HEK293 (cell line): Measurements from ENCODE around the gene SERPINE2.

Experiments used
- ATF2 ChIP-seq: fragments of 450-650 bp; formaldehyde crosslinking; IDR thresholded peaks from 2 replicates; pipeline ENCODE4 v1.5.1; 2016; ENCODE audit warnings: missing biosample characterization, missing genetic modification characterization, low read depth
- PATZ1 ChIP-seq: fragments of 450-650 bp; formaldehyde crosslinking; IDR thresholded peaks from 2 replicates; pipeline ENCODE4 v1.5.1; 2016; ENCODE audit warnings: missing biosample characterization, missing genetic modification characterization
- RBAK ChIP-seq: fragments of 450-650 bp; formaldehyde crosslinking; IDR thresholded peaks from 2 replicates; pipeline ENCODE4 v1.5.1; 2016; ENCODE audit warnings: missing biosample characterization, missing genetic modification characterization
- REPIN1 ChIP-seq: fragments of 450-650 bp; formaldehyde crosslinking; IDR thresholded peaks from 2 replicates; pipeline ENCODE4 v1.5.1; 2017; ENCODE audit warnings: missing biosample characterization, missing genetic modification characterization, low read depth
- YY1 ChIP-seq: fragments of 450-650 bp; formaldehyde crosslinking; IDR thresholded peaks from 2 replicates; pipeline ENCODE4 v1.5.1; 2018; ENCODE audit warnings: missing biosample characterization, missing genetic modification characterization
- ZBTB7A ChIP-seq: fragments of 450-650 bp; formaldehyde crosslinking; IDR thresholded peaks from 2 replicates; pipeline ENCODE4 v1.5.1; 2016; ENCODE audit warnings: low read depth, missing biosample characterization, missing genetic modification characterization
- ZNF10 ChIP-seq: fragments of 450-650 bp; formaldehyde crosslinking; IDR thresholded peaks from 2 replicates; pipeline ENCODE4 v1.5.1; 2017; ENCODE audit warnings: missing biosample characterization, missing genetic modification characterization
- ZNF274 ChIP-seq, 2 experiments: fragments of 200-500 bp in 1 of 2; fragments of 450-650 bp in 1 of 2; sonication (Bioruptor generic) in 1 of 2; formaldehyde crosslinking in 1 of 2; IDR thresholded peaks; 2 replicates each; pipeline versions ENCODE4 v1.5.1 to v1.6.1; 2014 to 2016; ENCODE audit warnings: borderline replicate concordance in 1 of 2, inconsistent platforms in 1 of 2, low read length in 1 of 2, missing biosample characterization in 1 of 2, missing genetic modification characterization in 1 of 2
- ZNF404 ChIP-seq: fragments of 450-650 bp; formaldehyde crosslinking; IDR thresholded peaks from 2 replicates; pipeline ENCODE4 v1.5.1; 2017; ENCODE audit warnings: missing biosample characterization, missing genetic modification characterization
- ZNF529 ChIP-seq: fragments of 450-650 bp; formaldehyde crosslinking; IDR thresholded peaks from 2 replicates; pipeline ENCODE4 v1.5.1; 2017; ENCODE audit warnings: missing genetic modification characterization, missing biosample characterization; ENCODE audit not compliant: insufficient replicate concordance
- ZNF639 ChIP-seq: fragments of 450-650 bp; formaldehyde crosslinking; IDR thresholded peaks from 2 replicates; pipeline ENCODE4 v1.5.1; 2016; ENCODE audit warnings: missing biosample characterization, missing genetic modification characterization
- TF ChIP-seq, protein P1 (sequence below): fragments of 450-650 bp; formaldehyde crosslinking; IDR thresholded peaks from 2 replicates; pipeline ENCODE4 v1.5.1; 2016; ENCODE audit warnings: missing biosample characterization, missing genetic modification characterization
- TF ChIP-seq, protein P2 (sequence below): fragments of 450-650 bp; formaldehyde crosslinking; IDR thresholded peaks from 2 replicates; pipeline ENCODE4 v1.5.1; 2017; ENCODE audit warnings: missing biosample characterization, missing genetic modification characterization

GRCh38 chr2:223969856-223970255, 69.2 kb downstream of the SERPINE2 start:
- no peak for TF ChIP-seq ZBTB7A (tag by site-specific recombination)
- TF ChIP-seq ATF2 (tag by site-specific recombination), result no peak
- TF ChIP-seq, protein P1, sequence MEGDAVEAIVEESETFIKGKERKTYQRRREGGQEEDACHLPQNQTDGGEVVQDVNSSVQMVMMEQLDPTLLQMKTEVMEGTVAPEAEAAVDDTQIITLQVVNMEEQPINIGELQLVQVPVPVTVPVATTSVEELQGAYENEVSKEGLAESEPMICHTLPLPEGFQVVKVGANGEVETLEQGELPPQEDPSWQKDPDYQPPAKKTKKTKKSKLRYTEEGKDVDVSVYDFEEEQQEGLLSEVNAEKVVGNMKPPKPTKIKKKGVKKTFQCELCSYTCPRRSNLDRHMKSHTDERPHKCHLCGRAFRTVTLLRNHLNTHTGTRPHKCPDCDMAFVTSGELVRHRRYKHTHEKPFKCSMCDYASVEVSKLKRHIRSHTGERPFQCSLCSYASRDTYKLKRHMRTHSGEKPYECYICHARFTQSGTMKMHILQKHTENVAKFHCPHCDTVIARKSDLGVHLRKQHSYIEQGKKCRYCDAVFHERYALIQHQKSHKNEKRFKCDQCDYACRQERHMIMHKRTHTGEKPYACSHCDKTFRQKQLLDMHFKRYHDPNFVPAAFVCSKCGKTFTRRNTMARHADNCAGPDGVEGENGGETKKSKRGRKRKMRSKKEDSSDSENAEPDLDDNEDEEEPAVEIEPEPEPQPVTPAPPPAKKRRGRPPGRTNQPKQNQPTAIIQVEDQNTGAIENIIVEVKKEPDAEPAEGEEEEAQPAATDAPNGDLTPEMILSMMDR (tag by site-specific recombination), result no peak
- no peak for TF ChIP-seq PATZ1 (tag by site-specific recombination)
- no peak for TF ChIP-seq ZNF529 (tag by site-specific recombination)
- TF ChIP-seq, protein P2, sequence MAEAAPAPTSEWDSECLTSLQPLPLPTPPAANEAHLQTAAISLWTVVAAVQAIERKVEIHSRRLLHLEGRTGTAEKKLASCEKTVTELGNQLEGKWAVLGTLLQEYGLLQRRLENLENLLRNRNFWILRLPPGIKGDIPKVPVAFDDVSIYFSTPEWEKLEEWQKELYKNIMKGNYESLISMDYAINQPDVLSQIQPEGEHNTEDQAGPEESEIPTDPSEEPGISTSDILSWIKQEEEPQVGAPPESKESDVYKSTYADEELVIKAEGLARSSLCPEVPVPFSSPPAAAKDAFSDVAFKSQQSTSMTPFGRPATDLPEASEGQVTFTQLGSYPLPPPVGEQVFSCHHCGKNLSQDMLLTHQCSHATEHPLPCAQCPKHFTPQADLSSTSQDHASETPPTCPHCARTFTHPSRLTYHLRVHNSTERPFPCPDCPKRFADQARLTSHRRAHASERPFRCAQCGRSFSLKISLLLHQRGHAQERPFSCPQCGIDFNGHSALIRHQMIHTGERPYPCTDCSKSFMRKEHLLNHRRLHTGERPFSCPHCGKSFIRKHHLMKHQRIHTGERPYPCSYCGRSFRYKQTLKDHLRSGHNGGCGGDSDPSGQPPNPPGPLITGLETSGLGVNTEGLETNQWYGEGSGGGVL (tag by site-specific recombination), result no peak
- no peak for TF ChIP-seq RBAK (tag by site-specific recombination)
- no peak for TF ChIP-seq ZNF274 (IDR thresholded peaks at IDR 0.05; ENCODE audit: low read length)
- TF ChIP-seq ZNF274 (tag by site-specific recombination; IDR thresholded peaks at IDR 0.05; ENCODE audit: borderline replicate concordance), result no peak
- TF ChIP-seq ZNF404 (tag by site-specific recombination), result no peak
- TF ChIP-seq REPIN1, result no peak
- no peak for TF ChIP-seq ZNF10 (tag by site-specific recombination)
- no peak for TF ChIP-seq ZNF639 (tag by site-specific recombination)
- no peak for TF ChIP-seq YY1
